Vagina (tissue), 2 donors: ENCODE results near the gene TNNT3. TPM values are rescaled to one million over a fixed set of nuclear protein-coding genes. Genes with fewer than 3 reads are reported as not detected.
A peak's percentile ranks its signal among the peaks of the same experiment; 100 is the strongest.

ENCODE experiments used
- DNase-seq, 2 donors: peaks; one replicate each; pipeline ENCODE4 v3.0.0-alpha.2; 2017; ENCODE audit errors: extremely low spot score in 2 of 2
- H3K27ac ChIP-seq: fragments of 200-600 bp; sonication (generic); one replicate; pipeline ENCODE4 v1.5.1; 2019
- H3K27me3 ChIP-seq: fragments of 200-600 bp; sonication (generic); one replicate; pipeline ENCODE4 v1.5.1; 2019
- H3K36me3 ChIP-seq, 2 donors: fragments of 200-600 bp; sonication (generic); one replicate each; pipeline ENCODE4 v1.5.1; 2017 to 2019
- H3K4me1 ChIP-seq: fragments of 200-600 bp; sonication (generic); one replicate; pipeline ENCODE4 v1.5.1; 2019
- H3K4me3 ChIP-seq, 2 donors: fragments of 200-600 bp; sonication (generic); 1 replicate in 1 of 2; 2 replicates in 1 of 2; pipeline ENCODE4 v1.5.1; 2016 to 2019
- H3K9me3 ChIP-seq: fragments of 200-600 bp; sonication (generic); one replicate; pipeline ENCODE4 v1.5.1; 2019
- CTCF ChIP-seq, 3 experiments: fragments of 450-650 bp in 2 of 3; fragments of 200-600 bp in 1 of 3; sonication (generic) in 1 of 3; IDR thresholded peaks; one replicate each; pipeline ENCODE4 v1.5.1; 2017 to 2019; ENCODE audit warnings: antibody characterized with exemption in 3 of 3, mild to moderate bottlenecking in 2 of 3, moderate library complexity in 2 of 3
- POLR2A ChIP-seq, 2 donors: fragments of 450-650 bp; IDR thresholded peaks; one replicate each; pipeline ENCODE4 v1.6.1; 2017; ENCODE audit warnings: antibody characterized with exemption in 2 of 2, mild to moderate bottlenecking in 2 of 2, moderate library complexity in 2 of 2
- POLR2AphosphoS5 ChIP-seq, 2 donors: sonication (generic); formaldehyde crosslinking; IDR thresholded peaks; one replicate each; pipeline ENCODE4 v1.9.0; 2017; ENCODE audit warnings: antibody characterized with exemption in 2 of 2, mild to moderate bottlenecking in 2 of 2, low read depth in 1 of 2; ENCODE audit not compliant: insufficient read depth in 1 of 2
- intact Hi-C: fragments of 100-400 bp; cut with DNase I; formaldehyde crosslinking; loops from one replicate; pipeline ENCODE4 v1.15.1; 2023
- total RNA-seq: library from RNA; depleted of rRNA; stranded (reverse); fragments of >200 nt; gene quantifications from one replicate; pipeline ENCODE4 v1.2.3, GENCODE V29; 2016

TNNT3 gene
- total RNA-seq, 1 donor from 2014 or later: 20.4 TPM

- DNase-seq: no peak
- H3K4me3 ChIP-seq: no peak overlapping the region
- intact Hi-C loops: loop anchor here (1.0 kb wide), 1 partner anchor 23 kb away; no protein-coding TSS in a partner anchor
- H3K27ac ChIP-seq: no peak overlapping the region
- peaks cover 26% of the 10 kb centered on the region for H3K4me1 ChIP-seq
- no peaks in the 10 kb centered on the region for H3K36me3 ChIP-seq
- no peaks in the 10 kb centered on the region for H3K27me3 ChIP-seq
- no peaks in the 10 kb centered on the region for H3K9me3 ChIP-seq
- TF ChIP-seq CTCF (IDR thresholded peaks at IDR 0.05) (no peak), POLR2A (IDR thresholded peaks at IDR 0.05) (no peak), POLR2AphosphoS5 (IDR thresholded peaks at IDR 0.05; ENCODE audit: insufficient read depth in 1 of 2, low read depth in 1 of 2) (no peak)
Measured at GRCh38 chr11:1916132-1916985, 3.1 kb upstream of the TNNT3 start.

GRCh38 chr11:1916986-1917522, 2.4 kb upstream of the TNNT3 start:
- H3K4me1 ChIP-seq: peaks cover 33% of the 10 kb centered on the region
- peak overlapping the region; percentile 31 for H3K27ac ChIP-seq
- TF ChIP-seq POLR2A (IDR thresholded peaks at IDR 0.05) (no peak), CTCF (IDR thresholded peaks at IDR 0.05) (no peak), POLR2AphosphoS5 (IDR thresholded peaks at IDR 0.05; ENCODE audit: insufficient read depth in 1 of 2, low read depth in 1 of 2) (no peak)
- H3K9me3 ChIP-seq: no peaks in the 10 kb centered on the region
- no peak for DNase-seq
- intact Hi-C loops: loop anchor here (1.0 kb wide), 1 partner anchor 24 kb away; no protein-coding TSS in a partner anchor
- H3K4me3 ChIP-seq: no peak overlapping the region
- H3K27me3 ChIP-seq: no peaks in the 10 kb centered on the region
- no peaks in the 10 kb centered on the region for H3K36me3 ChIP-seq

- H3K36me3 ChIP-seq: no peaks in the 10 kb centered on the region
- peak in 2 of 3 experiments; percentile 13 to 39 for TF ChIP-seq CTCF (IDR thresholded peaks at IDR 0.05)
- no peak for TF ChIP-seq POLR2A (IDR thresholded peaks at IDR 0.05)
- TF ChIP-seq POLR2AphosphoS5 (IDR thresholded peaks at IDR 0.05; ENCODE audit: insufficient read depth in 1 of 2, low read depth in 1 of 2): no peak
- peak overlapping the region; percentile 31 for H3K27ac ChIP-seq
- intact Hi-C loops: no loop called here
- H3K27me3 ChIP-seq: no peaks in the 10 kb centered on the region
- H3K9me3 ChIP-seq: no peaks in the 10 kb centered on the region
- peaks cover 40% of the 10 kb centered on the region for H3K4me1 ChIP-seq
- DNase-seq: peak in 1 of 2 donors; percentile 87
- no peak overlapping the region for H3K4me3 ChIP-seq
Measured at GRCh38 chr11:1917523-1918435, 1.7 kb upstream of the TNNT3 start.

GRCh38 chr11:1918436-1919315, 827 bp upstream of the TNNT3 start:
- no peaks in the 10 kb centered on the region for H3K9me3 ChIP-seq
- no peak overlapping the region for H3K4me3 ChIP-seq
- H3K27me3 ChIP-seq: no peaks in the 10 kb centered on the region
- peaks cover 40% of the 10 kb centered on the region for H3K4me1 ChIP-seq
- H3K36me3 ChIP-seq: no peaks in the 10 kb centered on the region
- TF ChIP-seq POLR2A (IDR thresholded peaks at IDR 0.05) (no peak), POLR2AphosphoS5 (IDR thresholded peaks at IDR 0.05; ENCODE audit: insufficient read depth in 1 of 2, low read depth in 1 of 2) (no peak), CTCF (IDR thresholded peaks at IDR 0.05) (no peak)
- intact Hi-C loops: no loop called here
- no peak overlapping the region for H3K27ac ChIP-seq
- DNase-seq: no peak
